Caco-2 (cell line): ENCODE results near the gene WWTR1. TPM values are rescaled to one million over a fixed set of nuclear protein-coding genes. Genes with fewer than 3 reads are reported as not detected.

ENCODE experiments used
- BruUV-seq: library from RNA; stranded (reverse); fragments of 400-500 nt; replicated peaks from 2 replicates; lab custom pipeline; 2021; lab: Mats Ljungman, UMichigan
- CTCF ChIA-PET: fragments of 300-600 bp; sonication (Branson Sonifier 250); formaldehyde crosslinking; loops from one replicate; lab custom pipeline; 2022; ENCODE audit warnings: antibody characterized with exemption; lab: Charles Lee
- POLR2A ChIA-PET: fragments of 300-600 bp; sonication (Branson Sonifier 250); formaldehyde crosslinking; loops from one replicate; lab custom pipeline; 2022; ENCODE audit warnings: antibody characterized with exemption; lab: Charles Lee
- DNase-seq, 2 experiments: peaks; one replicate each; pipeline versions ENCODE4 v3.0.0 to v3.0.0-alpha.2; 2020 to 2022
- H3K27me3 ChIP-seq: replicated peaks from 2 replicates; pipeline ENCODE4 v1.6.0; 2011; ENCODE audit warnings: low read length; ENCODE audit not compliant: control insufficient read depth, insufficient read depth
- H3K36me3 ChIP-seq: 2 replicates; pipeline ENCODE4 v1.5.1; 2011; ENCODE audit warnings: low read length; ENCODE audit not compliant: control insufficient read depth, insufficient read depth
- H3K4me1 ChIP-seq: fragments of 250-450 bp; sonication (Bioruptor Pico); 2 replicates; pipeline ENCODE4 v1.5.1; 2020; ENCODE audit warnings: mild to moderate bottlenecking
- H3K4me3 ChIP-seq: 2 replicates; pipeline ENCODE4 v1.5.1; 2011; ENCODE audit warnings: low read depth, mild to moderate bottlenecking, control low read depth, low read length
- H3K9me3 ChIP-seq: fragments of 250-450 bp; sonication (Bioruptor Pico); 2 replicates; pipeline ENCODE4 v1.5.1; 2020; ENCODE audit warnings: mild to moderate bottlenecking, moderate library complexity
- H3K27ac Mint-ChIP-seq: one replicate; pipeline ENCODE4 v1.8.0; 2022; ENCODE audit warnings: mixed read lengths; ENCODE audit not compliant: unreplicated experiment
- H3K27me3 Mint-ChIP-seq: one replicate; pipeline ENCODE4 v1.8.0; 2022; ENCODE audit warnings: mixed read lengths; ENCODE audit not compliant: insufficient read depth, unreplicated experiment
- H3K36me3 Mint-ChIP-seq: one replicate; pipeline ENCODE4 v1.8.0; 2022; ENCODE audit warnings: mild to moderate bottlenecking, mixed read lengths; ENCODE audit not compliant: insufficient read depth, unreplicated experiment
- H3K4me1 Mint-ChIP-seq: one replicate; pipeline ENCODE4 v1.8.0; 2022; ENCODE audit warnings: low read depth, mixed read lengths; ENCODE audit not compliant: unreplicated experiment
- H3K4me3 Mint-ChIP-seq: one replicate; pipeline ENCODE4 v1.8.0; 2022; ENCODE audit warnings: mild to moderate bottlenecking, moderate library complexity, mixed read lengths; ENCODE audit not compliant: unreplicated experiment
- H3K9me3 Mint-ChIP-seq: one replicate; pipeline ENCODE4 v1.8.0; 2022; ENCODE audit warnings: mixed read lengths; ENCODE audit not compliant: unreplicated experiment
- CTCF ChIP-seq, 2 experiments: fragments of 200-600 bp in 1 of 2; IDR thresholded peaks; 1 replicate in 1 of 2; 2 replicates in 1 of 2; pipeline versions ENCODE4 v1.5.1 to v1.8.0; 2011 to 2022; ENCODE audit warnings: antibody characterized with exemption in 1 of 2, control low read depth in 1 of 2, inconsistent platforms in 1 of 2, low read depth in 1 of 2, low read length in 1 of 2, mild to moderate bottlenecking in 1 of 2, moderate library complexity in 1 of 2; ENCODE audit not compliant: insufficient read depth in 1 of 2, severe bottlenecking in 1 of 2, unreplicated experiment in 1 of 2
- intact Hi-C: fragments of 100-400 bp; cut with micrococcal nuclease; formaldehyde crosslinking; loops from one replicate; pipeline ENCODE4 v1.10.0; 2022; ENCODE audit not compliant: unreplicated experiment
- total RNA-seq: library from RNA; stranded (reverse); gene quantifications from 2 replicates; pipeline ENCODE4 v1.2.3, GENCODE V29; 2022

The WWTR1 gene
- total RNA-seq, 1 experiment from 2014 or later: 16.2 TPM

DNA sequence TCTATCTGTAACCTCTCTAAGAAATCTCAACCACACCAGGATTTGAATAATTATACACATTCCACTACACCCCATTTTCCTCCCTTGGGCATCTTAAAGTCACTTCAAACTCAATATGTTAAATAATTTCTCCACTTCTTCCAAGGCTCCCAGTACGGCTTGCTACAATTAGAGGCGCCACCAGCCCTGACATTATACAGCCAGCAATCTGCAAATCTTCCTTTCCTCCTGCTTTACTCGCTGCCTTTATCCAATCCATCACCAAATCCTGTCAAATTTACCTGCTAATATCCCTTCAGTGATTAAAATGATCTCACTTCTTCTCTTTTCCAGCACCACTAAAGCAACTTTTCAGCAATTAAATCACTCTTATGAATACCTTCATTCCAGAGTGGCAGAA, 13.9 kb downstream of the WWTR1 start:
- no peak for DNase-seq
- H3K9me3 ChIP-seq: no peaks in the 10 kb centered on the region
- no peak for TF ChIP-seq CTCF (IDR thresholded peaks at IDR 0.05; ENCODE audit: insufficient read depth in 1 of 2, low read depth in 1 of 2, low read length in 1 of 2, severe bottlenecking in 1 of 2, unreplicated experiment in 1 of 2)
- H3K27me3 Mint-ChIP-seq: no peaks in the 10 kb centered on the region
- peaks cover 23% of the 10 kb centered on the region for H3K4me1 ChIP-seq
- POLR2A ChIA-PET: interaction anchor here (1.1 kb wide), 1 partner anchor 14 kb away, joined by 6 read pairs; the partner anchor contains the start of gene WWTR1
- no TSS peak for BruUV-seq
- H3K9me3 Mint-ChIP-seq: no peaks in the 10 kb centered on the region
- no peaks in the 10 kb centered on the region for H3K36me3 ChIP-seq
- peak overlapping the region; percentile 13 for H3K27ac Mint-ChIP-seq
- no peak overlapping the region for H3K4me3 Mint-ChIP-seq
- intact Hi-C loops: loop anchor here (5.0 kb wide), 1 partner anchor 37 kb away; no protein-coding TSS in a partner anchor
- H3K4me1 Mint-ChIP-seq: peaks cover 15% of the 10 kb centered on the region
- no peaks in the 10 kb centered on the region for H3K36me3 Mint-ChIP-seq
- H3K27me3 ChIP-seq: no peaks in the 10 kb centered on the region
- CTCF ChIA-PET: no interaction called here
- no peak overlapping the region for H3K4me3 ChIP-seq

GRCh38 chr3:149643482-149643798, 14.4 kb downstream of the WWTR1 start:
- peak overlapping the region; percentile 13 for H3K27ac Mint-ChIP-seq
- no peak for DNase-seq
- no peak overlapping the region for H3K4me3 ChIP-seq
- no peak for TF ChIP-seq CTCF (IDR thresholded peaks at IDR 0.05; ENCODE audit: insufficient read depth in 1 of 2, low read depth in 1 of 2, low read length in 1 of 2, severe bottlenecking in 1 of 2, unreplicated experiment in 1 of 2)
- ChIA-PET POLR2A (interaction anchor here (1.1 kb wide), 1 partner anchor 14 kb away, joined by 6 read pairs; the partner anchor contains the start of gene WWTR1), CTCF (no interaction called here)
- intact Hi-C loops: loop anchor here (5.0 kb wide), 1 partner anchor 36 kb away; no protein-coding TSS in a partner anchor
- H3K9me3 Mint-ChIP-seq: no peaks in the 10 kb centered on the region
- peaks cover 15% of the 10 kb centered on the region for H3K4me1 Mint-ChIP-seq
- H3K36me3 ChIP-seq: no peaks in the 10 kb centered on the region
- BruUV-seq: TSS peak; percentile 59
- H3K27me3 ChIP-seq: no peaks in the 10 kb centered on the region
- no peaks in the 10 kb centered on the region for H3K9me3 ChIP-seq
- H3K36me3 Mint-ChIP-seq: no peaks in the 10 kb centered on the region
- H3K27me3 Mint-ChIP-seq: no peaks in the 10 kb centered on the region
- H3K4me3 Mint-ChIP-seq: no peak overlapping the region
- peaks cover 23% of the 10 kb centered on the region for H3K4me1 ChIP-seq

DNA sequence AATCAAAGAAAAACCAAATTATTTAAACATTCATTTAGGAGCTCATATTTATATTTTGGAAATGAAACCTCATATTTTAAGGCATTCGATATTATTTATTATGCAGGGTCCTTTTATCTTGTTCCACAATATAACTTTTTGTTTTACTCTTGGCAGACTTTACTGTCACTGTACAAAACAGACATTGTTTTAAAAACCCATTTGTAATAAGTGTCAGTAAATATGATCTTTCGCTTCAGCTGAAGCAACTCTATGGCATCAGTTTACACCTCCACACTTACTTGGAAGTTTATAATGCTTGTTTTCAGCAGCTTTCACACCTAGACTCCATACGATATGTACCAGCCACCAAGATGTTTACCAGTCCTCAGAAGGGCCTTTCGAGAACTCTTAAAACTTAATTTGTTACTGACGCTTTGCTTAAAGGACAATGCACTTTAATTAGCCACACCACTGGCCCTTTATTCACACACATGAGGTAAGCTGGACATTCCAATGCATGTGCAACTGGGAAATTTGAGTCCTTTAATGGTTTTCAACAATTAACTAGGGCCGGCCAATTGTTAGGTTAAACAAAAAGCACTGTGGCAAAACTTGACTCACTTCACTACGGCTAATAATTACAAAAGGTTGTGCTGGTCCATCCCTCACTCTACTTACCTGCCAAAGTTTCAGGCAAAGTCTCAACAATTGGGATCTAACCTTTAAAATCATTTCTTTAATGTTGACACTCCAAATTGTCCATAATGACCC, 16.7 kb downstream of the WWTR1 start:
- Histone ChIP-seq H3K36me3 (no peaks in the 10 kb centered on the region), H3K4me3 (no peak overlapping the region), H3K4me1 (peaks cover 23% of the 10 kb centered on the region), H3K9me3 (no peaks in the 10 kb centered on the region), H3K27me3 (no peaks in the 10 kb centered on the region)
- Mint-ChIP-seq H3K27ac (peak overlapping the region; percentile 29), H3K36me3 (no peaks in the 10 kb centered on the region), H3K27me3 (no peaks in the 10 kb centered on the region), H3K9me3 (no peaks in the 10 kb centered on the region), H3K4me3 (no peak overlapping the region), H3K4me1 (peaks cover 15% of the 10 kb centered on the region)
- ChIA-PET POLR2A (no interaction called here), CTCF (interaction anchor here (0.6 kb wide), 1 partner anchor 110 kb away, joined by 3 read pairs; no protein-coding TSS in a partner anchor)
- BruUV-seq: no TSS peak
- intact Hi-C loops: loop anchor here (5.0 kb wide), 1 partner anchor 34 kb away; no protein-coding TSS in a partner anchor
- no peak for TF ChIP-seq CTCF (IDR thresholded peaks at IDR 0.05; ENCODE audit: insufficient read depth in 1 of 2, low read depth in 1 of 2, low read length in 1 of 2, severe bottlenecking in 1 of 2, unreplicated experiment in 1 of 2)
- DNase-seq: peak in 1 of 2 experiments; percentile 14
